OCI-LY1 (cell line): ENCODE measurements around the gene UBE2V1.

Source experiments
- H2AFZ ChIP-seq: fragments of 200-600 bp; sonication (generic), shearing (Covaris generic); 2 replicates; pipeline ENCODE4 v1.6.0; 2014; ENCODE audit warnings: antibody characterized with exemption, mild to moderate bottlenecking, low read length
- H3F3A ChIP-seq: fragments of 200-600 bp; sonication (generic), shearing (Covaris generic); 2 replicates; pipeline ENCODE4 v1.6.0; 2014; ENCODE audit warnings: mild to moderate bottlenecking, antibody characterized with exemption, low read length, moderate library complexity; ENCODE audit not compliant: insufficient read depth
- H3K27ac ChIP-seq: fragments of 200-600 bp; sonication (generic); 2 replicates; pipeline ENCODE4 v1.5.1; 2014; ENCODE audit warnings: low read length, mixed run types, mild to moderate bottlenecking, low read depth; ENCODE audit not compliant: poor library complexity, severe bottlenecking
- H3K27me3 ChIP-seq: fragments of 200-600 bp; sonication (generic); 2 replicates; pipeline ENCODE4 v1.6.0; 2014; ENCODE audit warnings: antibody characterized with exemption, mild to moderate bottlenecking, low read length, moderate library complexity; ENCODE audit not compliant: insufficient read depth
- H3K36me3 ChIP-seq: fragments of 200-600 bp; sonication (generic); 2 replicates; pipeline ENCODE4 v1.6.1; 2014; ENCODE audit warnings: mild to moderate bottlenecking, antibody characterized with exemption, low read length, moderate library complexity, mixed read lengths; ENCODE audit not compliant: insufficient read depth
- H3K4me1 ChIP-seq: fragments of 200-600 bp; sonication (generic); 2 replicates; pipeline ENCODE4 v1.5.1; 2014; ENCODE audit warnings: mild to moderate bottlenecking, low read length, moderate library complexity; ENCODE audit not compliant: insufficient read depth, severe bottlenecking
- H3K4me2 ChIP-seq: fragments of 200-600 bp; sonication (generic), shearing (Covaris generic); 2 replicates; pipeline ENCODE4 v1.6.1; 2014; ENCODE audit warnings: low read length
- H3K4me3 ChIP-seq: fragments of 200-600 bp; sonication (generic); 2 replicates; pipeline ENCODE4 v1.5.1; 2014; ENCODE audit warnings: low read length, low read depth, mild to moderate bottlenecking, mixed read lengths; ENCODE audit not compliant: poor library complexity, severe bottlenecking
- H3K79me2 ChIP-seq: fragments of 200-600 bp; shearing (Covaris generic); 2 replicates; pipeline ENCODE4 v1.6.1; 2016; ENCODE audit warnings: mixed run types, low read length, mixed read lengths; ENCODE audit not compliant: insufficient read depth
- H3K9ac ChIP-seq: fragments of 200-600 bp; sonication (generic), shearing (Covaris generic); 2 replicates; pipeline ENCODE4 v1.6.1; 2014; ENCODE audit warnings: mild to moderate bottlenecking, low read length, mixed read lengths
- H3K9me2 ChIP-seq: fragments of 200-600 bp; sonication (generic), shearing (Covaris generic); 2 replicates; pipeline ENCODE4 v1.6.1; 2014; ENCODE audit warnings: low read depth, mild to moderate bottlenecking, low read length, mixed read lengths
- H3K9me3 ChIP-seq: fragments of 200-600 bp; shearing (Covaris generic); 2 replicates; pipeline ENCODE4 v1.6.1; 2014; ENCODE audit warnings: low read length, mixed read lengths
- H4K20me1 ChIP-seq: fragments of 200-600 bp; sonication (generic), shearing (Covaris generic); 2 replicates; pipeline ENCODE4 v1.6.0; 2016; ENCODE audit warnings: mild to moderate bottlenecking, low read length; ENCODE audit not compliant: insufficient read depth
- EZH2 ChIP-seq: fragments of 200-600 bp; sonication (generic), shearing (Covaris generic); IDR thresholded peaks from 2 replicates; pipeline ENCODE4 v1.8.0; 2017; ENCODE audit warnings: borderline replicate concordance, mixed run types, mild to moderate bottlenecking, antibody characterized with exemption, low read length, moderate library complexity, mixed read lengths
- TF ChIP-seq, protein P1 (sequence below): fragments of 200-600 bp; sonication (generic), shearing (Covaris generic); IDR thresholded peaks from 2 replicates; pipeline ENCODE4 v1.5.1; 2017; ENCODE audit warnings: mild to moderate bottlenecking, antibody characterized with exemption, low read length, moderate library complexity, mixed read lengths

The UBE2V1 gene

DNA sequence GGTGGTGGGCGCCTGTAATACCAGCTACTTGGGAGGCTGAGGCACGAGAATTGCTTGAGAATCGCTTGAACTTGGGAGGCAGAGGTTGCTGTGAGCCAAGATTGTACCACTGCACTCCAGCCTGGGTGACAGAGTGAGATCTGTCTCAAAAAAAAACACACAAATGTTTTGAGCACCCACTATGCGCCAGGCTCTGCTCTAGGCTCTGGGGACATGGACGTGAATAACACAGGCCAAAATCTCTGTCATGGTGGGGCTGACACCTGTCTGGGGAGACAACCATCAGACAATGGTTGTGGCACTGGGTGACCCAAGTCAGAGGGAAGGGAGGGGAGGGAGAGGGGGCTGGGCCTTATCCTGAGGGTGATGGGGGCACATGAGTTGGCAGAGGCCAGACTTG, 62.7 kb downstream of the UBE2V1 start:
- Histone ChIP-seq H4K20me1 (no peaks in the 10 kb centered on the region), H3K36me3 (no peaks in the 10 kb centered on the region), H3K9ac (no peak overlapping the region), H3K4me3 (no peak overlapping the region), H3K4me1 (peaks cover 14% of the 10 kb centered on the region), H3K4me2 (no peak overlapping the region), H3K27ac (no peak overlapping the region), H3K27me3 (0 out of 2 replicates have a peak, but pooled peaks cover 3% of the 10 kb centered on the region), H3K9me2 (no peaks in the 10 kb centered on the region), H3F3A (no peaks in the 10 kb centered on the region), H3K79me2 (no peaks in the 10 kb centered on the region), H3K9me3 (no peaks in the 10 kb centered on the region), H2AFZ (no peak overlapping the region)
- TF ChIP-seq, protein P1, sequence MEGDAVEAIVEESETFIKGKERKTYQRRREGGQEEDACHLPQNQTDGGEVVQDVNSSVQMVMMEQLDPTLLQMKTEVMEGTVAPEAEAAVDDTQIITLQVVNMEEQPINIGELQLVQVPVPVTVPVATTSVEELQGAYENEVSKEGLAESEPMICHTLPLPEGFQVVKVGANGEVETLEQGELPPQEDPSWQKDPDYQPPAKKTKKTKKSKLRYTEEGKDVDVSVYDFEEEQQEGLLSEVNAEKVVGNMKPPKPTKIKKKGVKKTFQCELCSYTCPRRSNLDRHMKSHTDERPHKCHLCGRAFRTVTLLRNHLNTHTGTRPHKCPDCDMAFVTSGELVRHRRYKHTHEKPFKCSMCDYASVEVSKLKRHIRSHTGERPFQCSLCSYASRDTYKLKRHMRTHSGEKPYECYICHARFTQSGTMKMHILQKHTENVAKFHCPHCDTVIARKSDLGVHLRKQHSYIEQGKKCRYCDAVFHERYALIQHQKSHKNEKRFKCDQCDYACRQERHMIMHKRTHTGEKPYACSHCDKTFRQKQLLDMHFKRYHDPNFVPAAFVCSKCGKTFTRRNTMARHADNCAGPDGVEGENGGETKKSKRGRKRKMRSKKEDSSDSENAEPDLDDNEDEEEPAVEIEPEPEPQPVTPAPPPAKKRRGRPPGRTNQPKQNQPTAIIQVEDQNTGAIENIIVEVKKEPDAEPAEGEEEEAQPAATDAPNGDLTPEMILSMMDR = no peak
- no peak for TF ChIP-seq EZH2

DNA sequence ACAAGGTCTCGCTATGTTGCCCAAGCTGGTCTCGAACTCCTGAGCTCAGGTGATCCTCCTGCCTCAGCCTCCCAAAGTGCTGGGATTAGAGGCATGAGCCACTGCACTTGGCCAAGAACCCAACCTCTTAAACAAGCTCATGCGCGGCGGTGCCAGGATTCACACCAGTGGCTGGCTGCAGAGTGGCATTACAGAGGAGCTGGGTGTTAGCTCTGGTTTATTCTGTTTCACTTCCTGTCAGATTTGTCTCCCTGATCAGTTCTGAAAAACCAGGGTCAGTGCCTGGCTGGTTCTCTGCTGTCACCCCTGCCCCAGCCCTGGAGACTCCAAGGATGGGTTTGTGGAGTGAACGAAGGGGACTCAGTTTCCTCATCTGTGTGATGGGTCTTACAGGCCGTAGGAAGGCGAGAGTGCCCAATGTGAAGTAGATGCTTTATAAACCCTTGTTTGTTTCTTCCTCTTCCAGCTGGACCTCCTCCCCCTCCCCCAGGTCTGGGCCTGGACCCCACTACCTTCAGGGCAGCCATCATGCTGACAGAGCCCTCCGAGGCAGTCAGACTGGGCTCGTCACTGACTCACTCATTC, 63.4 kb downstream of the UBE2V1 start:
- H3K27ac ChIP-seq = no peak overlapping the region

DNA sequence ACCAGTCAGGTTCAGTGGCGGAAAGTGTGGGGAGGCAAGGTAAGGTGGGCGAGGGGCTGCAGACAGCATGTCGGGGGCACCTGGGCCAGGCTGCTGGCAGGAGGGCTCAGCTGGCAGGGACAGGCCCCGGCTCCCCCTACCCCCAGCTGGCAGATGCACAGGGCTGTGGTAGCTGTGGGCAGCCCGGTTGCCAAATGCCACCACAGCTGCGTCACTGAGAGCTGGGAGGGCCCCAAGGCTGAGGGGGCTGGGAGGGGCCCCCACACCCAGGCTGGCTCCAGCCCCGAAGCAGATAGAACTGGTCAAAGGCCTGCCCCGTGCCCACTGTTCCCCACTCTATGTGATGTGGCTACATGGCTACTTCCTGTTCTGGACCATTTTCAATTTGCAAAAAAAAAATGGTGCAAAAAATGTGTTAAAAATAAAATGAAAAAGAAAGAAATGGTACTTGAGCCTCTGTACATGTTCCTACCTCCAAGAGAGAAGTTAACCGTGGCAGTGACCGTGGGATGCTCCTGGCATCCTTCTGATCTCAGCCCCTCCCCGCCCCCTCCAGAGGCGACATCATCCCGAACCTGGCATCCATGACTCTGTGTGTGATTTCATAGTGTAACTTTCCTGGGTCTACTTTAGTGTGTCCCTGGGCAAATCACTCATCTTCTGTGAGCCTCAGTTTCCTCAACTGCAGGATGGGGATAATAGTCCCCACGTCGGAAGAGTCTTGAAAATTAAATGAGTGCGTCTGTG, 64.4 kb downstream of the UBE2V1 start:
- Histone ChIP-seq H4K20me1 (no peaks in the 10 kb centered on the region), H3K4me2 (no peak overlapping the region), H3K27me3 (0 out of 2 replicates have a peak, but pooled peaks cover 3% of the 10 kb centered on the region)

More for the DNA sequence above, 63.4 kb downstream of the UBE2V1 start:
- H3K9me3 ChIP-seq = no peaks in the 10 kb centered on the region
- H3K9ac ChIP-seq = no peak overlapping the region
- no peaks in the 10 kb centered on the region for H4K20me1 ChIP-seq
- no peak overlapping the region for H3K4me3 ChIP-seq
- no peaks in the 10 kb centered on the region for H3K9me2 ChIP-seq
- no peak overlapping the region for H2AFZ ChIP-seq
- 0 out of 2 replicates have a peak, but pooled peaks cover 3% of the 10 kb centered on the region for H3K27me3 ChIP-seq
- no peaks in the 10 kb centered on the region for H3K36me3 ChIP-seq
- no peaks in the 10 kb centered on the region for H3F3A ChIP-seq
- no peaks in the 10 kb centered on the region for H3K79me2 ChIP-seq
- H3K4me1 ChIP-seq = peaks cover 14% of the 10 kb centered on the region
- H3K4me2 ChIP-seq = no peak overlapping the region
- TF ChIP-seq, protein P1 = no peak
- TF ChIP-seq EZH2 = no peak

More for the DNA sequence above, 64.4 kb downstream of the UBE2V1 start:
- H3F3A ChIP-seq = no peaks in the 10 kb centered on the region
- no peaks in the 10 kb centered on the region for H3K9me2 ChIP-seq
- H3K79me2 ChIP-seq = no peaks in the 10 kb centered on the region
- H2AFZ ChIP-seq = no peak overlapping the region
- peaks cover 14% of the 10 kb centered on the region for H3K4me1 ChIP-seq
- no peak overlapping the region for H3K27ac ChIP-seq
- H3K4me3 ChIP-seq = no peak overlapping the region
- TF ChIP-seq, protein P1 = no peak
- H3K36me3 ChIP-seq = no peaks in the 10 kb centered on the region
- no peaks in the 10 kb centered on the region for H3K9me3 ChIP-seq
- H3K9ac ChIP-seq = no peak overlapping the region
